ENCODE results near the gene MSANTD1.

DNA sequence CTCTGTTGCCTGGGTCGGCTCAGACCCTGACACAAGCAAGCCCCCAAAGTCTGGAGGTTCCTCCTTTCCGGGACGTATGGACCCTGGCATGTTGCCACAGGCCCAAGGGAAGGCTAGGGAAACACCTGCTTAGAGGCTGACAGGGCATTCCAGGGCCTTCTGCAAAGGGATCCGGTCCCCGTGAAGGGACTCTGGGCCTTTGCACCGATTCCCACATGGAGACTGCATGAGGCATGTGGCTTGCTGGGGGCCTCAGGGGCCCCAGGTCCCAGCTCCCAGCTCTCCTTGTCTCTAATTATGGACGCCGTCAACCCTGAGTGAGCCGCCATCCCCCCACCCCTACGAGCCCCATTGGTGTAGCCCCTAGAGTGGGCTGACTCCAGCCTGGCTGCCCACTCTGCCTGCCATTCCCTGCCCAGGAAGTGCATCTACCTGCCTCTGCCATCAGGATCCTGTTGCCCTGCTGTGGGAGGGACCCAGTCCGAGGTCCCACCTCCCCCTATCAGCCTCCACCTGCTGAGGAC is 39.7 kb downstream of the MSANTD1 start:
- TF ChIP-seq CTCF (IDR thresholded peaks at IDR 0.05; ENCODE audit: low read depth, low read length, poor library complexity, severe bottlenecking) (no peak), EZH2phosphoT487 (IDR thresholded peaks at IDR 0.05; ENCODE audit: borderline replicate concordance, low read length) (no peak)
